GM12891 (cell line): ENCODE results near the gene C19orf33.

Source experiments
- POLR2A ChIP-seq: IDR thresholded peaks from 2 replicates; pipeline ENCODE4 v1.6.1; 2011; ENCODE audit warnings: low read depth, low read length, control low read depth
- POLR2AphosphoS5 ChIP-seq: IDR thresholded peaks from 2 replicates; pipeline ENCODE4 v1.6.1; 2011; ENCODE audit warnings: low read depth, low read length, control low read depth

GRCh38 chr19:38319421-38320258 is 15.6 kb downstream of the C19orf33 start, which contains the start of gene KCNK6:
- no peak for TF ChIP-seq POLR2AphosphoS5
- no peak for TF ChIP-seq POLR2A
